ENCODE results near the gene SPC24.

The SPC24 gene

GRCh38 chr19:11177592-11177991 lies 22.0 kb upstream of the SPC24 start (continued):
- TF ChIP-seq PATZ1 (CRISPR knock-in tag; IDR thresholded peaks at IDR 0.05; ENCODE audit: borderline replicate concordance) (no peak), ISL1 (CRISPR knock-in tag; IDR thresholded peaks at IDR 0.05) (no peak)

- no peak for ATAC-seq
- no peak for TF ChIP-seq ZNF8 (CRISPR knock-in tag; IDR thresholded peaks at IDR 0.05)
- TF ChIP-seq BACH2 (CRISPR knock-in tag; IDR thresholded peaks at IDR 0.05; ENCODE audit: borderline replicate concordance) = no peak
These were observed 21.0 kb upstream of the SPC24 start for GRCh38 chr19:11176466-11177193.

- TF ChIP-seq ISL1 (CRISPR knock-in tag; IDR thresholded peaks at IDR 0.05) = no peak
- ATAC-seq = no peak
These were observed 20.3 kb upstream of the SPC24 start for GRCh38 chr19:11175920-11176319.

GRCh38 chr19:11174336-11174735 lies 18.8 kb upstream of the SPC24 start:
- no peak for TF ChIP-seq GLIS3 (CRISPR knock-in tag; IDR thresholded peaks at IDR 0.05)
- no peak for TF ChIP-seq ZC3H10 (CRISPR knock-in tag; IDR thresholded peaks at IDR 0.05)
- TF ChIP-seq TOX (CRISPR knock-in tag; IDR thresholded peaks at IDR 0.05; ENCODE audit: borderline replicate concordance) = no peak
- TF ChIP-seq PPARA (CRISPR knock-in tag; IDR thresholded peaks at IDR 0.05; ENCODE audit: borderline replicate concordance) = no peak
- TF ChIP-seq OSR1 (CRISPR knock-in tag; IDR thresholded peaks at IDR 0.05) = no peak
- no peak for TF ChIP-seq ZFP30 (CRISPR knock-in tag; IDR thresholded peaks at IDR 0.05)
- no peak for TF ChIP-seq ZNF8 (CRISPR knock-in tag; IDR thresholded peaks at IDR 0.05)
- TF ChIP-seq POU6F1 (CRISPR knock-in tag; IDR thresholded peaks at IDR 0.05; ENCODE audit: borderline replicate concordance, low read depth) = no peak
- no peak for TF ChIP-seq ZFP3 (CRISPR knock-in tag; IDR thresholded peaks at IDR 0.05)
- TF ChIP-seq CREB5 (CRISPR knock-in tag; IDR thresholded peaks at IDR 0.05; ENCODE audit: low read depth) = no peak
- no peak for TF ChIP-seq ESRRG (CRISPR knock-in tag; IDR thresholded peaks at IDR 0.05)
- no peak for TF ChIP-seq TCF4 (CRISPR knock-in tag; IDR thresholded peaks at IDR 0.05; ENCODE audit: borderline replicate concordance)
- no peak for ATAC-seq

GRCh38 chr19:11173516-11174155 lies 18.1 kb upstream of the SPC24 start:
- TF ChIP-seq BACH2 (CRISPR knock-in tag; IDR thresholded peaks at IDR 0.05; ENCODE audit: borderline replicate concordance) (no peak), SNAI2 (CRISPR knock-in tag; IDR thresholded peaks at IDR 0.05) (no peak), ARNTL (CRISPR knock-in tag; IDR thresholded peaks at IDR 0.05; ENCODE audit: borderline replicate concordance, low read depth) (no peak), ZNF8 (CRISPR knock-in tag; IDR thresholded peaks at IDR 0.05) (no peak), CREB5 (CRISPR knock-in tag; IDR thresholded peaks at IDR 0.05; ENCODE audit: low read depth) (no peak), PPARA (CRISPR knock-in tag; IDR thresholded peaks at IDR 0.05; ENCODE audit: borderline replicate concordance) (no peak), ZC3H10 (CRISPR knock-in tag; IDR thresholded peaks at IDR 0.05) (no peak), ESRRG (CRISPR knock-in tag; IDR thresholded peaks at IDR 0.05) (no peak), TOX (CRISPR knock-in tag; IDR thresholded peaks at IDR 0.05; ENCODE audit: borderline replicate concordance) (no peak), TCF4 (CRISPR knock-in tag; IDR thresholded peaks at IDR 0.05; ENCODE audit: borderline replicate concordance) (no peak), OSR1 (CRISPR knock-in tag; IDR thresholded peaks at IDR 0.05) (no peak), RARB (CRISPR knock-in tag; IDR thresholded peaks at IDR 0.05) (no peak), ZNF70 (CRISPR knock-in tag; IDR thresholded peaks at IDR 0.05) (no peak), CSDC2 (CRISPR knock-in tag; IDR thresholded peaks at IDR 0.05) (no peak), ZNF565 (CRISPR knock-in tag; conservative IDR thresholded peaks at IDR 0.05; ENCODE audit: low read depth) (no peak), PATZ1 (CRISPR knock-in tag; IDR thresholded peaks at IDR 0.05; ENCODE audit: borderline replicate concordance) (no peak), ISL1 (CRISPR knock-in tag; IDR thresholded peaks at IDR 0.05) (no peak), TSHZ2 (CRISPR knock-in tag; IDR thresholded peaks at IDR 0.05) (no peak), GLIS3 (CRISPR knock-in tag; IDR thresholded peaks at IDR 0.05) (no peak), ZFP3 (CRISPR knock-in tag; IDR thresholded peaks at IDR 0.05) (no peak)
- ATAC-seq = no peak

Data from SK-N-SH treated with all-trans-retinoic acid at 6 μM for 48 hours (cell line).